SIG-M5 treated with dmso at 0.1 percent for 504 hours (cell line): ENCODE measurements around the gene TNPO1.

ENCODE experiments used
- DNase-seq: peaks from one replicate; lab custom pipeline; 2025; ENCODE audit not compliant: unreplicated experiment; lab: John Stamatoyannopoulos, UW

Gene TNPO1

DNA sequence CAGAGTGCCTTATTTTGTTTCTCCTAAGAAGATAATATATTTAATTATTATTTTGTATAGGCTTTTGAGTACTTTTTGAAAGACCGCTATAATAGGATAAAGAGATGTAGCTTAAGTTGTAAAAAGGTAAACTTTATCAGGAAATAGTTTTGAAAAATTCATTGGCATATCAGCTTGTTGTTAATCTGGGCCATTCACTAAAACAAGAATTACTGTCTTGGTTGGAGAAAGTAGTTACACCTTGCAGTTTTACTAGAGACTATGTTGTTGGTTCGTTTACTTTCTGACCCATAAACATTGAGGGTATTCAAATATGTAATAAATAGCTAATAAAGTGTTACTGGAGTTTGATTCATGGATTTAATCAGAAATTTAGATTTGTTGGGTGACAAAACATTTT is 33.7 kb downstream of the TNPO1 start:
- DNase-seq: no peak

DNA sequence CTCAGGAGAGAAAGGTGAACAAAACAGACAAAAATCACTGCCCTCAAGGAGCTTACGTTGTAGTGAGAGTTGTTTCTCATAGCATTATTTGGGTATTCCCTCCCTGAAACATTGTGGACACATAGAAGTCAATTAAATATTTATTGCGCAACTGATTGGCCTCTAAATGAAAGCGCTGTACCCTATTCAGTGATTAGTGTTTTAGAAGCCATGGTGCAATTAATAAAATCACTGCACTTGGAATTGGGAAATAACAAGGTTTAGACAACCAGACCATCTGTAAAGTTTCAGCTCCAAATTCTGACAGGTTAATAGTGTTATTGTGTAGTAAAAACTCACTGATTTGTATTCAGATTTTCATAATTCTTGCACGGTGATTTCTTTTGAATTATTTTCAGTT is 35.9 kb downstream of the TNPO1 start:
- DNase-seq: no peak

DNA sequence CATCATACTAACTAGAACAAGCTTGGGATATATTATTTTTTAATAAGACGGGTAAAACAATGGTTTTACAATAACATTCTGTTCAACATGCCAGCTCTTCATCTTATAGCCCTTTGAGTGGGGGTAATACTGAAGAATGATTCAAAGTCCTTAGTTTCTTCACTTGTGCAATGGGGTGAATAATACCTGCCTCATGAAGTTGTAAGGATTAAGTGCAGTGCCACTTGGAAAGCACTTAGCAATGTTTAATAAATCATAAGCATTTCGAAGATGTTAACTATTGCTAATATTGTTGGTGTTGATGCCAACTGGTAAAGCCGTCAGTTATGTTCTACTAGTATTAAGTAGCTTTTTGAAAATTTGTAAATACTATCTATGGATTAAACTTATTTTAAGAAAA is 38.0 kb downstream of the TNPO1 start:
- DNase-seq: no peak

DNA sequence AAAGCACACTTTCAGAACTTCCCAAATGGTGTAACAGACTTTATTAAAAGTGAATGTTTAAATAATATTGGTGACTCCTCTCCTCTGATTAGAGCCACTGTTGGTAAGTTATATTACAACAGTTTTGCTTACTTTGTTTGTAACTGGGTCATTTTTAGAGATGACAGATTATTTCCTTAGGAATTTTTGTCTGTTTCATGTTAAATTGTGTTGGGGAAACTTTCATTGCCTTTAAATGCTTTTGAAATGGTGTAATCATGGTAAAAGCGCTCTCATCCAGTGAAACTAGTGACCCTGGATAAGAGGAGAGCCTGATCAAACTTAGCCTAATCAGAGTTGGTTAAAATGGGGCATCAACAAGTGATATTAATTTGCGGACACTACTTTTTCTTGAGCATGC is 39.4 kb downstream of the TNPO1 start:
- DNase-seq: no peak

DNA sequence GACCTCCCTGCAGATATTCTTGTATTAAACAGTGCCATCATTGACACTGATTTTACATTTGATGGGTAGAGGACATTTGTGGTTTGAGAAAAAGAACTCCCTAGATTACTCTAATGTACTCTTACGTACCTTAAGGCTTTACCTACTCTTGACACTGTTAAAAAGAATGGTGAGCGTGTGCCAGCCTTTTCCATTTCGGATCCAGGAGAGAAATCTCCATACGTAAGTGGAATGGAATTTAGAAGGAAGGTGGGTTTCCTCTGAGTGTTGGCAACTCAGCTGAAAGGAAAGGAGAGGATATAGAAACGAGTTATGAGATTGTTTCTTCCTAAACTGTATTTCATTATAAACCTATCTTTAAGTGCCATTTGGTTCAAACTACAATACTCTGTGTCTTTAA is 40.9 kb downstream of the TNPO1 start:
- DNase-seq: no peak

DNA sequence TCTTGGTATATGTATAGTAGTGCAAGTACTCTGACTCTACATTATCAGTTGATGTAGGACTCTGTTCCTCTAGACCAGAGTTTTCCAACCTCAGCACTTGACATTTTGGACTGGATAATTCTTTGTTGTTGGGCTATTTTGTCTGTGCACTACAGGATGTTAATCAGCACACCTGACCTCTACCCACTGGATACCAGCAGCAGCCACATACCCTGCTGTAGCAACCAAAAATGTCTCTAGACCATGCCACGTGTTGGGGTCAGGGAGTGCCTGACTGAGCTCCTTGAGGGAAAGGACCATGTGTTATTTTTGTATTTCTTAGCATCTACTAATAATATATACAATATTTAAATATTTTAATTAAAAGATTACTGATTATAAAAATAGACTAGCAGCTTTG is 42.7 kb downstream of the TNPO1 start:
- DNase-seq: no peak

DNA sequence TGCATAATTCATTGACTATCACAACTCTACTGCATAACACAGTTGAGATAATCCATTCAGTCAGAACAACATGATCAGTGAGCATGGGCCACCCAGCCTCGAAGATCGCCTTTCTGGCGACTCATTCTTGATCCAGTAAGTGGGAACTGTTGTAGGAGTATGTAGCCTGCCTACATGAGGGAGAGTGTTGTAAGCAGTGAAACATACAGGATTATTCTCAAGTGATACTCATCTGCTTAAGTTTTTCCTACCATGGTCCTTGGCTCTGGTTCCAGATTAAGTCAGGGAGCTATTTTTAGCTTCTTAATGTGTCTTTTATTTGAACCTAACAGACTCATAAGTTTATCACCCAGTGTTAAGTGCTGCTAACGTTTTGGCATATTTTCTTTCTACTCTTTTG is 44.0 kb downstream of the TNPO1 start:
- DNase-seq: no peak

DNA sequence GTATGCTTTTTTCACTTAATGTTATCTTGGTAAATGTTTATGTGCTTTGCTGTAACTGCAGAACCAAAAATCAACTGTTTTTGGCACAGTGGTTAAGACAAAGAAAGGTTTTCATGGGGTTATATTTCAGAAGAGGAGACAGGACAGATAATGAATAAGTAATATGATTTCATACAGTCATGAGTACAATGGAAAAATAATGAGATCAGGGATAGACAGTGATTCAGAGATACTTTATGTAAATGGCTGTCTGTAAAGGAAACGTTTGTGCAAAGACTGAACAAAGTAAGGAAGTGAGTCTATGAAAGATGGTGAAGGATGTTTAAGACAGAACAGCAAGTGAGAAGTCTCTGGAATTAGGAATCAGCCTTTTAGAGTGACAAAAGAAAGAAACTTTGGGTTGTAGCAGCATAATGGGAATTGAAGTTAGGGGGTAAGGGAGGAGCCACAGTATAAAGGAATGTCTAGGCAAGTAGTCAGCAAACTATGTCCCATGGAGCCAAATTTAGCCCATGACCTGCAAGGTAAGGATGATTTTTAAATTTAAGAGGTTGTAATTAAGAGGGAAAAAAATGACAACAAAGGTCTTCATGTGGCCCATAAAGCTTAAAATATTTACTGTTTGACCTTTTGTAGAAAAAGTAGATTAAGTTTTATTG is 55.0 kb downstream of the TNPO1 start:
- DNase-seq: no peak

DNA sequence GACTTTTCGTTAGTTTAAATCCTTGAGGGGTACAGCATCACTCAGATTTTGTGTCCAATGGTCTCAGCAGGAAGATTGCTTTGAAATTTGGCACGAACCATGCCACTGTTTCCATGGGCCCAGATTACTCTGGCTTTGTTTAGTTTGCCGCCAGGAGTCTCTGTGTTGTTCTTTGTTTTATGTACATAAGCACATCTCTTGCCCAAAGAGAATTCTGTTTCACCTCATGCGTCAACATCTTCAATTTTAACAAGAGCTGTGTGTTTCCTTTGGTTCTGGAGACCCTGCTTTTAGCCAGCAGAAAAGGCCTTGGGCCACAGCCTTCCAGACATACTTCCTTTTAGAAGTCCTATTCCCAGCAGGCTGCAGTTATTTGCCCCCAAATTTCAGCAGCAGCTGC is 62.4 kb downstream of the TNPO1 start:
- DNase-seq: no peak

DNA sequence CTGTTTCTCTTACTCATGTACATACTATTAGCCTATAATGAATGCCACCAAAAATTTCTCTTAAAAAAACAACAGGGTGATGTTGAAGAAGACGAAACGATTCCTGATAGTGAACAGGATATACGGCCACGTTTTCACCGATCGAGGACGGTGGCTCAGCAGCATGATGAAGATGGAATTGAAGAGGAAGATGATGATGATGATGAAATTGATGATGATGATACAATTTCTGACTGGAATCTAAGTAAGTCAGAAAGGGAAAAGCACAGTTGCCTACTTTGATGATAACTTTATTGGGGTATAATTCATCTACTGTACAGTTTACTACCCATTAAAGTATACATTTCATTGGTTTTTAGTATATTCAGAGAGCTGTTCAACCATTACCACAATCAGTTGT is 66.5 kb downstream of the TNPO1 start:
- DNase-seq: no peak

DNA sequence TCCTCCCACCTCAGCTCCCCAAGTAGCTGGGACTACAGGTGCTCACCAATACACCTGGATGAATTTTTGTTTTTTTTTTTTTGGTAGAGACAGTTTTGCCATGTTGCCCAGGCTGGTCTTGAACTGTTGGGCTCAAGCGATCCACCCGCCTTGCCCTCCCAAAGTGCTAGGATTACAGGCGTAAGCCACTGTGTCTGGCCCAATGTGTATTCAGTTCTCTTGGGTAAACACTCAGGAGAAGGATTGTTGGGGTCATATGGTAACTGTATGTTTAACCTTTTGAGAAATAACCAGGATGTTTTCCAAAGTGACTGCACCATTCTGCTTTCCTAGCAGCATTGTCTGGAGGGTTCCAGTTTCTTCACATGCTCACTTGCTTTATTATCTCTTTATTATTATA is 67.4 kb downstream of the TNPO1 start:
- no peak for DNase-seq

DNA sequence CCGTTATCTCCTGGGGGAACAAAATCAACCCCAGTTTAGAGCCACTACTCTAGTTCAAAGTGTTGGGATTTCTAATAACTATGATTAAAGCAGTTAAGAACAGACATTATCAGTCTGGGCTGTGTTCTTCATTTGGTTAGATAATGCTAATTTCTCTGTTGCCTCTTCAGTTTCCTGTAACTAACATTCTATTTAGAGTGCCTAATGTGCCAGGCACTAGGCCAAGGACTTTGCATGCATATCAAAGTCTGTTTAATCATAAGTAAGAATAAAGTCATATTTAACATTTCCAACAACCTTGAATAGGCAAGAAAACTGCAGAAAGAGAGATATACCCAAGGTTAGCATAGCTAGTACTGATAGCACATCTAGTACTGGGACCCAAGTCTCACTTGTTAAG is 68.4 kb downstream of the TNPO1 start:
- no peak for DNase-seq

DNA sequence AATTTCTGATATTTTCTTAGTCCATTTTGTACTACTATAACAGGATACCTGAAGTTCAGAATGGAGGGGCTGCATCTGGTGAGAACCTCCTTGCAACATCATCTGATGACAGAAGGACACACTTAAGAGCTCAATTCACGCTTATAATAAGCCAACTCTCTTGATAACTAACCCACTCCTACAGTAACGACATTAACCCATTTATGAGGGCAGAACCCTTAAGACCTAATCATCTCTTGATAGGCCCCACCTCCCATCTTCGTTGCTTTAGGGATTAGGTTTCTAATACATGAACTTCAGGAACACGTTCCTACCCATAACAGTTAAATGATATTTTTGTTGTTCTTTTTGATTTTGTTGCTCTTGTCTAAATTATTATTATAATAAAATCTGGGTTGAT is 69.4 kb downstream of the TNPO1 start:
- DNase-seq: no peak

DNA sequence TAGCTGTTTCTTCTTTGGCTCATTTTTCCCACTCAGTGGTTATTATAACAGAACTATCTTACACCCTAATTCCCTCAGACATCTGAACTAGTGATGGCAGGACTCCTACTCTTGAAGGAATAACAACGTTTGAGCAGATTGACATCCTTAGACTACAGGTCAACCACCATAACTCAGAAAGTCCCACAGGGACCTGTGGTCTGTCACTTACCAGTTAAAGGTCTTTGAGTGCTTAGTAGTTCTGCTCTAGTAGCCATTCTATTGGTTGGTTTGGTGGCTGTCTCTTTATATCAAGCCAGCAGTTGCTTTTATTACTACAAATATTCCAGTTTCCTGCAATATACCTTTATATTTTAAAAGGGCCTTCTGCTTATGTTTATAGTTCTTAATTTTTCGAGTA is 72.1 kb downstream of the TNPO1 start:
- no peak for DNase-seq

DNA sequence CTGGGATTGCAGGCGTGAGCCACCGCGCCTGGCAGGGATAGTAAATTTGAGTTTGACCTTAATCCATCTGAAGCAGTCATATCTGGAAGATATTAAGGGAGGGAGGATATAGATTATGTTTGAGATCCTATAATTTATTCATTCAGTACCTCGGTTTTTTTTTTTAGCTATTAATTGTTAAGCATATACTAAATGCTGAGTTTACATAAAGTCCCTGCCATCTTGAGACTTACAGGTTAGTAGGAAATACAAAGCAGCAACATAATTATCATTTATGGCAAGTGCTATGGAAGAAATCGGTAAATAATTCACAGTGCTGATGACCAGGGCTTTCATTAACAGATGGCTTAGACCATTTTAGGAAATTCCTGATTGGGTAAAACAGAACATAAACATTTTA is 72.9 kb downstream of the TNPO1 start:
- DNase-seq: no peak

DNA sequence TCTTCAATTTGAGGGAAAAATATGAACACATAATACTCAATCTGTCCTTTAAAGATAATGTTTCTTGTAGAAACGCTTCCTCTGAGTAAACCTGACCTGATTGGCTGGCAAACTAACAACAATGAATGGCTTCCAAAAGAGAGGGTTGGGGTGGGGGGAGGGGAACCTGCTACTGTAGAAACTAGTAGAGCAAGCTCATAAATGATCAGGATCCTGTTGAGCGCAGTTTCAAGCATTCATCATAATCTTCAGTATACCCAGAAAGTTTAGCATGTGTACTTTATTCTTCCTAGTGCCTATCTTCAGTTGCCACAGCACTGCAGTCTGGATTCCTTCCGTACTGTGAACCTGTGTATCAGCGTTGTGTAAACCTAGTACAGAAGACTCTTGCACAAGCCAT is 76.4 kb downstream of the TNPO1 start:
- peak; percentile 25 for DNase-seq

DNA sequence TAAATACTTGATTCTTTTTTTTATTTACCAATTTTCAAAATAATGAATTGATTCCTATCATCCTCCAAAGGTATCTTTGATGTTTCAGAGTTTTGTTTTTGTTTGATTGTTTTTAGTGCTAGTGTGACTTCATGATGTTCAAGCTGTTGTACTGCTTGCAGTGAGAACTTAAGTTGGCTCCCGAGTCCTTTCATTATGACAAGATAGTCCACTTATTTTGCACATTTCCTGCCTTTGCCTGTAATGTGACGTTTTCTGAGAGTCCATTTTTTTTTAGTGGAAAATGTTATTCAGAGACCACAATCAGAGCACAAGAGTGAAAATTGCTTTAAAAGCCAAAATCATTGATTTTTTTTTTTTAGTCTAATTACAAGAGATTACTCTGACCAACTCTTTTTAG is 79.3 kb downstream of the TNPO1 start:
- DNase-seq: no peak

DNA sequence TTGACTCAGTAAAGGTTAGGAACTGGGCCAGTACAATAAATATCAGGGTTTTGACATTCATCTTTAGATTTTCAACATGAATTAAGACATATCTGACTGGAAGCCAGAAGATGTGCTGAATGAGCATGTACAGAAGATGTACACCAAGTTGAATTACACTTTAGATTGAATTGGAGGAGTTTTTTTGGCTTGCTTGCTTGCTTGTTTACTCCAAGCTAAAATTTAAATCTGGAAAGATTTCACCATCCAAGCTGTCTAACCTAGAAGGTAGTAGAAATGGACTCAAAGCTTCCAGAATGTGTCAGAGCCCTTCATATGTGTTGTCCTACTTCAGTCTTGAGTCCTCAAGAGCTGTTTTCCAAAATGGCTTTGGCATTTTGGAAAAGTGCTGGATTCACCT is 90.3 kb downstream of the TNPO1 start:
- DNase-seq: no peak

DNA sequence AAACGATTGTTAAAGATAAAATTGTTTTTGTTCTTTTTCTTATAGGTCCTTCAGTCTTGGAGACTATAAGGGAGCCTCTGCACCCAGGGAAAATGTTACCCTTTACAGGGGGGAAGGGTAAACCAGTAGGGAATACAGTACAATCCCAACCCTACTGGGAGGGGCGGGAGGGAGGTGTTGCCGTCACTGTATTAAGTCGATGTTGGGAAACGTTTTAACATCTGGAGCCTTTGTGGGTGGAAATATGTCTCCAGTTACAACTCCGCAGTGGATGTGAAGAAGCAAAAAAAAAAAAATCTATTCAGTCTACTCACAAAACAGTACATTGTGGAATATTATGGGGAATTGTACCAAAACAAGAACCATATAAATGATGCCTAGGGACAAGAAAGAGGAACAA is 92.2 kb downstream of the TNPO1 start:
- DNase-seq: no peak

DNA sequence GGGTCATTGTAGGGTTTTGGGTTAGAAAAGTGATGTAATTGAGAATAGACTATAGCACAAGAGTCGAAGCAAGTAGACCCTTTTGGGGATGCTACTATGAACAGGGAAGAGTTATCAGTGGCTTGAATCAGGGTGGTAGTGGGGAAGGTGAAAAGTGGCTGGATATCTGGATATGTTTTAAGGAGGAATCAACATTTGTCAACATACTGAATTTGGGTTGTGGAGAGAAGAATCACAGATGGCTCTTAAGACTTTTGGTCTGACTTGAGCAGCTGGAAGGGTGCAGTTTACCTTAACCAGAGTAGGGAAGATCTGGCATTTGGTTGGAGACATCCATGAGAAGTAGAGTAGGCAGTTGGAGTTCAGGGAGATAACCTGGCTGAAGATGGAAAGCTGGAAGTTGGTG is 100.9 kb downstream of the TNPO1 start:
- DNase-seq: no peak

DNA sequence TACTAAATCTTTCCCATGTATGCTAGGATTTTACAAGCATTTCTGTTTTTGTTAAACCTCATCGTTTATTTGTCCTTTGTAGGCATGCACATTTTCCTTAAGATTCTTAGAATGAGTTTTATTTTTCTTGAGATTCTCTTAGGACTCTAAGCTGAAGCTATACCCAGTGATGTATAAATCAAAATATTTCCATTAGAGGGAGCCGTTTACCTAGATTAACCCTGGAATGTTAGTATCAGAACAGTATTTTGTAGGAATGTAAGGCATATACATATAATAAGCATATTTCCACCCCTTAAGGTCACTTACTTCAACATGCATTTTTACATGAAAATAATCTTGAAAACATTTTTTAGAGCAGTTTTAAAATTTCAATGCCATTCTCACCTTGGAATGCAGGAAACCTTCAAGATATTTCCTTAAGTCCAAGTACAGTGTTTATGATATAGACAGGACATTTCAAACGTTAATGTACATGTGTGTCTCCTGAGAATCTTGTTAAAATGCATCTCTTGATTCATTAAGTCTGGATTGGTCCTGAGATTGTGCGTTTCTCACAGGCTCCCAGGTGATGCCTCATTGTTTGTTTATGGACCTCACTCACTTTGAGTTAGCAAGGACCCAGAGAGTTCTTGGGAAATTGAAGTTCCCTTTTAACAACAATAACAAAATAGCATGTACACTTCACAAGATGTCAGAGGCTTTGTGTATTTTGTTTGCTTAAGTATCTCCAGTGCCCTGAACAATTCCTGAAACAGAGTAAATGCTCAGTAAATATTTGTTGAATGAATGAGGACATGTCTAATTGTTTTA is 104.4 kb downstream of the TNPO1 start:
- DNase-seq: peak; percentile 31

DNA sequence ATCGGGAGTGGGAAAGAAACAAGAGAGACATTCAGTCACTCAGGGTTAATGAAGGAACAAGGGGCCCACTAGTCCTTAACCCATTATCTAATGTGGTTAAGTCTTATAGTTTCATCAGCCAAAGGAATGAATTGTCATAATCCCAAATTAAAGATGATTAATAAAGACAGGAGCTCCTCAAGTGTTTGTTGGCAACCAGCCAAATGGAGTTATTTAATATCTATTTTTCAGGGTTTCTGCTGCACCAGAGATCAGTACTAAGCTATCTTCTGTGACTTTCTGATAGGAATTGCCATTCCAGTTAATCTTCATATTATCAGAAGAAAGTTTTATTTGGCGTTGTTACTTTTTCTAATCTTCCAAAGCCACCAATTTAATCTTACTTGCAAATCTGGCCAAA is 105.4 kb downstream of the TNPO1 start:
- DNase-seq: no peak

DNA sequence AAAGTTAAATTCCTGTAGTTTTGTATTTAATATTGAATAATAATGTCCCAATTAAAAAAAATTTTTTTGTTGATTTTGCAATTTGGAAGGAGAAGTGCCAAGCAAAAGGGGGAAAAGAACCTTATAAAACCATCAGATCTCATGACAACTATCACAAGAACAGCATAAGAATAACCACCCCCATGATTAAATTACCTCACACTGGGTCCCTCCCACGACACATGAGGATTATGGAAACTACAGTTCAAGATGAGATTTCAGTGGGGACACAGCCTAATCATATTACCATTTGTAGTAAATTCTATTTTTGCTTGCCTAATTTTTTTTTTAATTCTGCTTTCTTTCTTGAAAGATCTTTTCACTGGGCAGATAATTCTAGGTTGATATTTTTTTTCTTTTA is 106.0 kb downstream of the TNPO1 start:
- DNase-seq: no peak
